HepG2 (cell line): Measurements from ENCODE around the gene PCBP4. TPM values are rescaled to one million over a fixed set of nuclear protein-coding genes. Genes with fewer than 3 reads are reported as not detected.

Source experiments
- ATAC-seq: fragments of 200-7000 bp; cut with Tn5 transposase; 3 replicates; pipeline ENCODE4 v1.9.1; 2020; ENCODE audit warnings: mild to moderate bottlenecking, moderate library complexity
- BruUV-seq: library from RNA; stranded (reverse); fragments of 400-500 nt; replicated peaks from 2 replicates; lab custom pipeline; 2021; lab: Mats Ljungman, UMichigan
- CTCF ChIA-PET: fragments of 300-600 bp; formaldehyde crosslinking; extraction: SDS; loops from one replicate; lab custom pipeline; 2021; ENCODE audit warnings: low total read pairs, inconsistent platforms, low intra/inter-chr PET ratio; lab: Yijun Ruan, JAX
- POLR2A ChIA-PET: fragments of 350-600 bp; sonication (Branson Sonifier 250); formaldehyde crosslinking; loops from one replicate; lab custom pipeline; 2020; ENCODE audit warnings: antibody characterized with exemption, inconsistent platforms; lab: Yijun Ruan, JAX
- DNase-seq: peaks from one replicate; pipeline ENCODE4 v3.0.0-alpha.2; 2015; ENCODE audit warnings: low spot score
- FAIRE-seq: peaks from 3 replicates; lab custom pipeline; 2011; peaks lifted over from hg19 to GRCh38; lab: Jason Lieb, UNC
- H2AFZ ChIP-seq: one replicate; pipeline ENCODE4 v1.6.1; 2011; ENCODE audit warnings: low read length, inconsistent platforms
- H3K27ac ChIP-seq: fragments of 300-600 bp; 3 replicates; pipeline ENCODE4 v1.8.0; 2011; ENCODE audit warnings: mixed run types, mild to moderate bottlenecking, mixed read lengths, low read length, inconsistent platforms; ENCODE audit not compliant: insufficient read depth; ENCODE audit errors: extremely low read length
- H3K27me3 ChIP-seq, 2 experiments: fragments of 200-600 bp in 1 of 2; 2 replicates in 1 of 2; 3 replicates in 1 of 2; pipeline versions ENCODE4 v1.6.0 to v1.8.0; 2011; ENCODE audit warnings: low read length in 2 of 2, mild to moderate bottlenecking in 2 of 2, moderate library complexity in 2 of 2, inconsistent platforms in 1 of 2; ENCODE audit not compliant: insufficient read depth in 2 of 2, control insufficient read depth in 1 of 2
- H3K36me3 ChIP-seq, 2 experiments: fragments of 200-600 bp in 1 of 2; replicated peaks in 1 of 2; 2 replicates in 1 of 2; 3 replicates in 1 of 2; pipeline versions ENCODE4 v1.5.1 to v1.8.0; 2011; ENCODE audit warnings: low read length in 2 of 2, inconsistent platforms in 1 of 2; ENCODE audit not compliant: insufficient read depth in 2 of 2, control insufficient read depth in 1 of 2
- H3K4me1 ChIP-seq: 2 replicates; pipeline ENCODE4 v1.5.1; 2012; ENCODE audit warnings: low read length, inconsistent platforms; ENCODE audit not compliant: insufficient read depth
- H3K4me2 ChIP-seq: 2 replicates; pipeline ENCODE4 v1.6.0; 2011; ENCODE audit warnings: low read depth, low read length, inconsistent platforms
- H3K4me3 ChIP-seq, 3 experiments: fragments of 200-600 bp in 1 of 3; sonication (generic), shearing (Covaris generic) in 1 of 3; replicated peaks in 1 of 3; 2 replicates each; pipeline ENCODE4 v1.5.1; 2011 to 2016; ENCODE audit warnings: low read length in 3 of 3, inconsistent platforms in 2 of 3, low read depth in 2 of 3, mild to moderate bottlenecking in 2 of 3, control low read depth in 1 of 3, mixed read lengths in 1 of 3; ENCODE audit not compliant: insufficient read depth in 1 of 3
- H3K79me2 ChIP-seq: one replicate; pipeline ENCODE4 v1.6.1; 2011; ENCODE audit warnings: low read length, inconsistent platforms; ENCODE audit not compliant: insufficient read depth
- H3K9ac ChIP-seq: 2 replicates; pipeline ENCODE4 v1.6.0; 2011; ENCODE audit warnings: mild to moderate bottlenecking, low read depth, low read length, inconsistent platforms; ENCODE audit not compliant: insufficient read depth
- H3K9me3 ChIP-seq: 2 replicates; pipeline ENCODE4 v1.5.1; 2012; ENCODE audit warnings: mild to moderate bottlenecking, low read length
- H4K20me1 ChIP-seq: 2 replicates; pipeline ENCODE4 v1.6.0; 2011; ENCODE audit warnings: inconsistent platforms, mild to moderate bottlenecking, low read length, moderate library complexity; ENCODE audit not compliant: insufficient read depth
- ATF7 ChIP-seq, 2 experiments: fragments of 450-650 bp in 1 of 2; sonication (generic) in 1 of 2; formaldehyde crosslinking in 1 of 2; IDR thresholded peaks; 2 replicates each; pipeline versions ENCODE4 v1.4.0 to v1.6.1; 2016 to 2020; ENCODE audit warnings: antibody characterized with exemption in 1 of 2, mild to moderate bottlenecking in 1 of 2, missing genetic modification reagents in 1 of 2
- ZBTB34 ChIP-seq: sonication (generic); formaldehyde crosslinking; IDR thresholded peaks from 2 replicates; pipeline ENCODE4 v1.8.0; 2022; ENCODE audit warnings: mild to moderate bottlenecking, missing genetic modification reagents
- WGBS: methylation state at CpG from one replicate; pipeline ENCODE4 v1.1.6; 2017; ENCODE audit warnings: low lambda C conversion rate; 5-methylcytosine and 5-hydroxymethylcytosine counted together
- in situ Hi-C: cut with HindIII; loops from 2 replicates; pipeline ENCODE4 v1.10.0; 2017; ENCODE audit warnings: low pct_unique_long_range_greater_than_20kb; ENCODE audit not compliant: extremely low pct_ligation_motif_present
- intact Hi-C: fragments of 100-400 bp; cut with micrococcal nuclease; formaldehyde crosslinking; loops from one replicate; pipeline ENCODE4 v1.10.0; 2022; ENCODE audit not compliant: unreplicated experiment
- polyA plus RNA-seq, 8 experiments: library from polyadenylated mRNA; depleted of rRNA in 3 of 8; stranded (reverse) in 7 of 8; unstranded in 1 of 8; fragments of >200 nt; fragmentation: Illumina TruSeq in 4 of 8; extraction: Trizol in 4 of 8; gene quantifications; 2 replicates each; pipeline versions ENCODE4 v1.2.1 to v1.2.3, GENCODE V29; 2011 to 2016; ENCODE audit warnings: low read depth in 4 of 8, missing spikeins in 1 of 8, mixed read lengths in 1 of 8; ENCODE audit not compliant: insufficient read depth in 1 of 8
- total RNA-seq, 5 experiments: library from RNA; depleted of rRNA; stranded (reverse); fragments of >200 nt; fragmentation: Illumina TruSeq; extraction: Trizol; gene quantifications; 2 replicates each; pipeline ENCODE4 v1.2.3, GENCODE V29; 2016; ENCODE audit warnings: low read depth in 1 of 5
- TF ChIP-seq, protein P1 (sequence below): sonication (generic); formaldehyde crosslinking; IDR thresholded peaks from 2 replicates; pipeline ENCODE4 v1.5.0; 2020; ENCODE audit warnings: mild to moderate bottlenecking, missing genetic modification reagents, borderline replicate concordance

Gene PCBP4
- total and polyA plus RNA-seq, 2 of the 13 experiments (the other 11 are each of a cell fraction or from before 2014, with no cell fraction given), result 36.8 to 51.3 TPM

DNA sequence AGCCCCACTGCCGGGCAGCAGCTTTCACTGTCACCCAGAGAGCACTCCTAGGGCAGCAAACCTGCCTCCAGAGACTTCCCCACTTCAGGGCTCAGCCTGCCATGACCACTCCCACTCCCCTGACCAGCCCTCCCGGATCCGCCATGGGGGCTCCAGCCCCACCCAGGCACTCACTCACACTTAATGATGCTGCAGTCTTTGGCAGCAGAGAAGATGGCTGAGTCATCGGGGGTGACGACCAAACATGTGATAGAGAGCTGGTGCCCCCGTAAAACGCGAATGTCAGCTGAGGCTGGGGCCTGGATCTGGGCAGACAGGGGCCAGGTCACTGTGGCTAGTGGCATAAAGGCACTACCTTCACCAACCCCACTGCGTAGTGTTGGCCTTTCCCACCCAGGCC is 30.2 kb downstream of the PCBP4 start:
- no peak overlapping the region for H3K9ac ChIP-seq
- H4K20me1 ChIP-seq, result no peaks in the 10 kb centered on the region; the same call in 1 of the 2 replicates
- in situ Hi-C loops (no loop called here), intact Hi-C loops (no loop called here)
- TF ChIP-seq ATF7 (IDR thresholded peaks at IDR 0.05) (no peak), ATF7 (CRISPR knock-in tag; IDR thresholded peaks at IDR 0.05) (no peak), ZBTB34 (no peak)
- TF ChIP-seq, protein P1, sequence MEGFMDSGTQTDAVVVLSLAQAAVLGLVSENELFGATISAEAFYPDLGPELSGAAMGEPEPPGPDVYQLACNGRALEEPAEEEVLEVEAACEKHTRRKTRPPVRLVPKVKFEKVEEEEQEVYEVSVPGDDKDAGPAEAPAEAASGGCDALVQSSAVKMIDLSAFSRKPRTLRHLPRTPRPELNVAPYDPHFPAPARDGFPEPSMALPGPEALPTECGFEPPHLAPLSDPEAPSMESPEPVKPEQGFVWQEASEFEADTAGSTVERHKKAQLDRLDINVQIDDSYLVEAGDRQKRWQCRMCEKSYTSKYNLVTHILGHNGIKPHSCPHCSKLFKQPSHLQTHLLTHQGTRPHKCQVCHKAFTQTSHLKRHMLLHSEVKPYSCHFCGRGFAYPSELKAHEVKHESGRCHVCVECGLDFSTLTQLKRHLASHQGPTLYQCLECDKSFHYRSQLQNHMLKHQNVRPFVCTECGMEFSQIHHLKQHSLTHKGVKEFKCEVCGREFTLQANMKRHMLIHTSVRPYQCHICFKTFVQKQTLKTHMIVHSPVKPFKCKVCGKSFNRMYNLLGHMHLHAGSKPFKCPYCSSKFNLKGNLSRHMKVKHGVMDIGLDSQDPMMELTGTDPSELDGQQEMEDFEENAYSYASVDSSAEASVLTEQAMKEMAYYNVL, result no peak
- POLR2A ChIA-PET, result no interaction called here
- H3K4me3 ChIP-seq, result no peak overlapping the region
- FAIRE-seq, result no peak
- H3K4me2 ChIP-seq, result no peak overlapping the region
- WGBS, result 95% methylated on average over 7 of the region's 9 CpGs
- CTCF ChIA-PET, result no interaction called here
- no peaks in the 10 kb centered on the region for H3K9me3 ChIP-seq
- no peak overlapping the region for H3K27ac ChIP-seq
- H3K4me1 ChIP-seq, result peaks cover 24% of the 10 kb centered on the region
- peaks cover 21 to 59% of the 10 kb centered on the region in 2 experiments; a peak in 4 of 5 replicates for H3K36me3 ChIP-seq
- ATAC-seq, result no peak
- H3K79me2 ChIP-seq, result peaks cover 28% of the 10 kb centered on the region
- DNase-seq, result no peak
- no peak overlapping the region for H2AFZ ChIP-seq
- no peaks in the 10 kb centered on the region; a peak in 1 of 5 replicates for H3K27me3 ChIP-seq
- no TSS peak for BruUV-seq
